Thoracic aorta (tissue), 2 donors: ENCODE results near the gene IFNAR2. TPM values are rescaled to one million over a fixed set of nuclear protein-coding genes. Genes with fewer than 3 reads are reported as not detected.

ENCODE experiments used
- ATAC-seq: fragments of 150-250 bp; one replicate; pipeline ENCODE4 v1.8.0; 2017; ENCODE audit warnings: low read depth; ENCODE audit not compliant: insufficient number of reproducible peaks, low FRiP score
- DNase-seq: peaks from one replicate; pipeline ENCODE4 v3.0.0-alpha.2; 2020; ENCODE audit warnings: low spot score
- H3K27ac ChIP-seq, 2 donors: fragments of 200-600 bp; sonication (generic); 1 replicate in 1 of 2; 2 replicates in 1 of 2; pipeline ENCODE4 v1.5.1; 2016; ENCODE audit warnings: mild to moderate bottlenecking in 2 of 2, moderate library complexity in 2 of 2
- H3K27me3 ChIP-seq: fragments of 200-600 bp; sonication (generic); replicated peaks from 2 replicates; pipeline ENCODE4 v1.6.0; 2016; ENCODE audit warnings: mild to moderate bottlenecking; ENCODE audit not compliant: insufficient read depth
- H3K36me3 ChIP-seq: fragments of 200-600 bp; sonication (generic); one replicate; pipeline ENCODE4 v1.5.1; 2016
- H3K4me1 ChIP-seq, 2 donors: fragments of 200-600 bp; sonication (generic); 1 replicate in 1 of 2; 2 replicates in 1 of 2; pipeline versions ENCODE4 v1.5.1 to v1.6.0; 2016; ENCODE audit warnings: low read depth in 2 of 2, mild to moderate bottlenecking in 1 of 2; ENCODE audit not compliant: control insufficient read depth in 1 of 2
- H3K4me3 ChIP-seq: fragments of 200-600 bp; sonication (generic); 2 replicates; pipeline ENCODE4 v1.5.1; 2016; ENCODE audit warnings: mild to moderate bottlenecking
- H3K9me3 ChIP-seq: fragments of 200-600 bp; sonication (generic); 2 replicates; pipeline ENCODE4 v1.5.1; 2016
- total RNA-seq, 2 donors: library from RNA; depleted of rRNA; stranded (reverse); fragments of >200 nt; gene quantifications; one replicate each; pipeline versions ENCODE4 v1.1.0 to v1.2.3, GENCODE V29; 2016
- TF ChIP-seq, protein P1 (sequence below): fragments of 200-600 bp; sonication (generic); IDR thresholded peaks from one replicate; pipeline ENCODE4 v1.5.1; 2019; ENCODE audit warnings: antibody characterized with exemption

IFNAR2 gene
- total RNA-seq, 2 donors from 2014 or later: 15.2 to 36.1 TPM

DNA sequence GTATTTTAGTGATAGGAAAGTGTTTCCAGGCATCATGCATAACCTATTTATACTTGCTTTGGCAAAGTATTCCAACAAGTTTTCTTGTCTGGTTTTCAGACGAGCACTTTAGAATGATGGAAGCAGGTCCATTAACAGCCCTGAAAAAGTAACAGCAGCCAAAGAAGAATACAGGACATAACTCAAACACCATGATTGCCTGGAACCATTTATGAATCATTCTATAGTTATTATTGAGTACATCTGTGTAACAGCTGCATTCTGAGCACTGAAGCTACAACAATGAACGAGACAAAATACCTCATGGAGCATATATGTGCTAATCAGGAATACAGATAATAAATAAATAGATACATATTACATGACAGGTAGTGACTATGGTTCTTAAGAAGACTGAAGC lies 49.0 kb downstream of the IFNAR2 start:
- Histone ChIP-seq H3K9me3 (no peaks in the 10 kb centered on the region), H3K36me3 (peaks cover 31% of the 10 kb centered on the region), H3K27me3 (no peaks in the 10 kb centered on the region), H3K4me1 (no peaks in the 10 kb centered on the region), H3K4me3 (no peak overlapping the region), H3K27ac (no peak overlapping the region)
- DNase-seq: no peak
- ATAC-seq: no peak
- TF ChIP-seq, protein P1, sequence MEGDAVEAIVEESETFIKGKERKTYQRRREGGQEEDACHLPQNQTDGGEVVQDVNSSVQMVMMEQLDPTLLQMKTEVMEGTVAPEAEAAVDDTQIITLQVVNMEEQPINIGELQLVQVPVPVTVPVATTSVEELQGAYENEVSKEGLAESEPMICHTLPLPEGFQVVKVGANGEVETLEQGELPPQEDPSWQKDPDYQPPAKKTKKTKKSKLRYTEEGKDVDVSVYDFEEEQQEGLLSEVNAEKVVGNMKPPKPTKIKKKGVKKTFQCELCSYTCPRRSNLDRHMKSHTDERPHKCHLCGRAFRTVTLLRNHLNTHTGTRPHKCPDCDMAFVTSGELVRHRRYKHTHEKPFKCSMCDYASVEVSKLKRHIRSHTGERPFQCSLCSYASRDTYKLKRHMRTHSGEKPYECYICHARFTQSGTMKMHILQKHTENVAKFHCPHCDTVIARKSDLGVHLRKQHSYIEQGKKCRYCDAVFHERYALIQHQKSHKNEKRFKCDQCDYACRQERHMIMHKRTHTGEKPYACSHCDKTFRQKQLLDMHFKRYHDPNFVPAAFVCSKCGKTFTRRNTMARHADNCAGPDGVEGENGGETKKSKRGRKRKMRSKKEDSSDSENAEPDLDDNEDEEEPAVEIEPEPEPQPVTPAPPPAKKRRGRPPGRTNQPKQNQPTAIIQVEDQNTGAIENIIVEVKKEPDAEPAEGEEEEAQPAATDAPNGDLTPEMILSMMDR: no peak

DNA sequence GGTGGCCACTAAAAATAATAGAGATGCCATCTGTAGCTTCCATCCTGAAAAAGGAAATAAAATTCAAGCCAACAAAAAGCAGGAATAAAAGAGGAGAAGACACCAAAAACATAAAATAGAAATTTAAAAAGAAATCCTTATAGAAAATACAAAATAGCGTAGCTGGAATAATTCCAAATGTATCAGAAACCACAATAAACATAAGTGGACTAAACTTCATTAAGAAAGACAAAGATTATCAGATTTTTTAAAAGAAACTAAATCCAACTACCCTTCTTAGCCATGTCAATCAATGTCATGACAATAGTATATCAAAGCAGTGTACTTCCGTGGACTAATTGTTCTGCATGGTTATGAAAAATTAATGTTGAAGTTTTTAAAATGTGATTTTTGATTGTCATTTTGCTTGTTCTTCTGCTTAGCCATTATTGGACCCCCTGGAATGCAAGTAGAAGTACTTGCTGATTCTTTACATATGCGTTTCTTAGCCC lies 49.6 kb downstream of the IFNAR2 start:
- Histone ChIP-seq H3K36me3 (peaks cover 30% of the 10 kb centered on the region), H3K9me3 (no peaks in the 10 kb centered on the region), H3K4me3 (no peak overlapping the region), H3K27me3 (no peaks in the 10 kb centered on the region), H3K4me1 (no peaks in the 10 kb centered on the region), H3K27ac (no peak overlapping the region)
- no peak for DNase-seq
- no peak for ATAC-seq
- TF ChIP-seq, protein P1: no peak

Other genes with a start within 250 kb of the IFNAR2 start
- gene OLIG2, start 204.0 kb upstream of the IFNAR2 start, total RNA-seq: not detected
- gene OLIG1, start 159.8 kb upstream of the IFNAR2 start, total RNA-seq: not detected
- 10 to 100 TPM; 13.0 to 33.6 TPM for gene IL10RB, start 36.4 kb downstream of the IFNAR2 start, total RNA-seq
- gene IFNAR1, start 95.0 kb downstream of the IFNAR2 start, total RNA-seq: 10 to 100 TPM; 31.3 to 61.9 TPM
- 10 to 100 TPM; 67.3 to 72.2 TPM for gene IFNGR2, start 173.5 kb downstream of the IFNAR2 start, total RNA-seq